HCT116 (cell line): ENCODE results near the gene MAPKBP1.

Experiments
- CBX3 ChIP-seq: IDR thresholded peaks from 2 replicates; pipeline ENCODE4 v1.6.1; 2012; ENCODE audit warnings: low read depth
- EZH2 ChIP-seq: fragments of 200-600 bp; sonication (generic); IDR thresholded peaks from 2 replicates; pipeline ENCODE4 v1.6.1; 2017; ENCODE audit warnings: antibody characterized with exemption, mixed run types
- JUND ChIP-seq: IDR thresholded peaks from 2 replicates; pipeline ENCODE4 v1.6.1; 2012
- POLR2A ChIP-seq: IDR thresholded peaks from 2 replicates; pipeline ENCODE4 v1.7.0; 2011; ENCODE audit warnings: borderline replicate concordance; ENCODE audit not compliant: insufficient read depth, insufficient read length; ENCODE audit errors: extremely low read depth
- POLR2AphosphoS5 ChIP-seq: IDR thresholded peaks from 2 replicates; pipeline ENCODE4 v1.6.1; 2011; ENCODE audit warnings: mild to moderate bottlenecking, low read depth, low read length, moderate library complexity
- RAD21 ChIP-seq: IDR thresholded peaks from 2 replicates; pipeline ENCODE4 v1.6.1; 2012; ENCODE audit warnings: low read depth, mild to moderate bottlenecking
- SIN3A ChIP-seq: IDR thresholded peaks from 2 replicates; pipeline ENCODE4 v1.6.1; 2012; ENCODE audit warnings: low read depth
- SP1 ChIP-seq: IDR thresholded peaks from 2 replicates; pipeline ENCODE4 v1.6.1; 2012; ENCODE audit warnings: low read depth
- YY1 ChIP-seq: IDR thresholded peaks from 2 replicates; pipeline ENCODE4 v1.6.1; 2011; ENCODE audit warnings: low read length, low read depth, moderate library complexity, mild to moderate bottlenecking; ENCODE audit not compliant: insufficient replicate concordance; ENCODE audit errors: extremely low read depth
- ZNF274 ChIP-seq: fragments of 200-500 bp; sonication (Bioruptor generic); IDR thresholded peaks from 2 replicates; pipeline ENCODE4 v1.6.1; 2014; ENCODE audit warnings: mild to moderate bottlenecking, low read depth, low read length, inconsistent platforms
- TF ChIP-seq, protein P1 (sequence below): IDR thresholded peaks from 2 replicates; pipeline ENCODE4 v1.6.1; 2012; ENCODE audit warnings: low read depth
- TF ChIP-seq, protein P2 (sequence below), 3 experiments: fragments of 200-600 bp in 1 of 3; sonication (generic) in 1 of 3; IDR thresholded peaks in 2 of 3; conservative IDR thresholded peaks in 1 of 3; 2 replicates each; pipeline ENCODE4 v1.5.1; 2012 to 2017; ENCODE audit warnings: low read depth in 2 of 3, low read length in 2 of 3, antibody characterized with exemption in 1 of 3, borderline replicate concordance in 1 of 3, control low read depth in 1 of 3, mild to moderate bottlenecking in 1 of 3, mixed read lengths in 1 of 3, mixed run types in 1 of 3, moderate library complexity in 1 of 3; ENCODE audit not compliant: insufficient read depth in 1 of 3
- TF ChIP-seq, protein P3 (sequence below): IDR thresholded peaks from 2 replicates; pipeline ENCODE4 v1.6.1; 2012

DNA sequence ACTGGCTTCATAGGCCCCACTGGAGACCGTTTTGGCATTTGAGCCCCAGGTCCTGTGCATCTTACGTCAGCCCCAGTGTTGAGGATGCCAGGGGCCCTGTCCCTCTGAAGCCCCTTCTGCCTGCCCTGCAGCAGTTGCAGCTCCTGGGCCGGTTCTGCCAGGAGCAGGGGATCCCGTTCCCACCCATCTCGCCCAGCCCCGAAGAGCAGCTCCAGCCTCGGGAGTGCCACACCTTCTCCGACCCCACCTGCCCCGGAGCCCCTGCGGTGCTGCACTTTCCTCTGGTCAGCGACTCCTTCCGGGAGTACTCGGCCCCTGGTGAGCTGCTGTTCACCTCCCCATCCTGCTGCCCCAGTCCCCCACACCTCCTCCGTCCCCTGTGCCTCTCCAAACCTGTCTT is 72.9 kb downstream of the MAPKBP1 start:
- TF ChIP-seq, protein P1, sequence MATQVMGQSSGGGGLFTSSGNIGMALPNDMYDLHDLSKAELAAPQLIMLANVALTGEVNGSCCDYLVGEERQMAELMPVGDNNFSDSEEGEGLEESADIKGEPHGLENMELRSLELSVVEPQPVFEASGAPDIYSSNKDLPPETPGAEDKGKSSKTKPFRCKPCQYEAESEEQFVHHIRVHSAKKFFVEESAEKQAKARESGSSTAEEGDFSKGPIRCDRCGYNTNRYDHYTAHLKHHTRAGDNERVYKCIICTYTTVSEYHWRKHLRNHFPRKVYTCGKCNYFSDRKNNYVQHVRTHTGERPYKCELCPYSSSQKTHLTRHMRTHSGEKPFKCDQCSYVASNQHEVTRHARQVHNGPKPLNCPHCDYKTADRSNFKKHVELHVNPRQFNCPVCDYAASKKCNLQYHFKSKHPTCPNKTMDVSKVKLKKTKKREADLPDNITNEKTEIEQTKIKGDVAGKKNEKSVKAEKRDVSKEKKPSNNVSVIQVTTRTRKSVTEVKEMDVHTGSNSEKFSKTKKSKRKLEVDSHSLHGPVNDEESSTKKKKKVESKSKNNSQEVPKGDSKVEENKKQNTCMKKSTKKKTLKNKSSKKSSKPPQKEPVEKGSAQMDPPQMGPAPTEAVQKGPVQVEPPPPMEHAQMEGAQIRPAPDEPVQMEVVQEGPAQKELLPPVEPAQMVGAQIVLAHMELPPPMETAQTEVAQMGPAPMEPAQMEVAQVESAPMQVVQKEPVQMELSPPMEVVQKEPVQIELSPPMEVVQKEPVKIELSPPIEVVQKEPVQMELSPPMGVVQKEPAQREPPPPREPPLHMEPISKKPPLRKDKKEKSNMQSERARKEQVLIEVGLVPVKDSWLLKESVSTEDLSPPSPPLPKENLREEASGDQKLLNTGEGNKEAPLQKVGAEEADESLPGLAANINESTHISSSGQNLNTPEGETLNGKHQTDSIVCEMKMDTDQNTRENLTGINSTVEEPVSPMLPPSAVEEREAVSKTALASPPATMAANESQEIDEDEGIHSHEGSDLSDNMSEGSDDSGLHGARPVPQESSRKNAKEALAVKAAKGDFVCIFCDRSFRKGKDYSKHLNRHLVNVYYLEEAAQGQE: no peak
- no peak for TF ChIP-seq ZNF274
- TF ChIP-seq JUND: no peak
- TF ChIP-seq, protein P2, sequence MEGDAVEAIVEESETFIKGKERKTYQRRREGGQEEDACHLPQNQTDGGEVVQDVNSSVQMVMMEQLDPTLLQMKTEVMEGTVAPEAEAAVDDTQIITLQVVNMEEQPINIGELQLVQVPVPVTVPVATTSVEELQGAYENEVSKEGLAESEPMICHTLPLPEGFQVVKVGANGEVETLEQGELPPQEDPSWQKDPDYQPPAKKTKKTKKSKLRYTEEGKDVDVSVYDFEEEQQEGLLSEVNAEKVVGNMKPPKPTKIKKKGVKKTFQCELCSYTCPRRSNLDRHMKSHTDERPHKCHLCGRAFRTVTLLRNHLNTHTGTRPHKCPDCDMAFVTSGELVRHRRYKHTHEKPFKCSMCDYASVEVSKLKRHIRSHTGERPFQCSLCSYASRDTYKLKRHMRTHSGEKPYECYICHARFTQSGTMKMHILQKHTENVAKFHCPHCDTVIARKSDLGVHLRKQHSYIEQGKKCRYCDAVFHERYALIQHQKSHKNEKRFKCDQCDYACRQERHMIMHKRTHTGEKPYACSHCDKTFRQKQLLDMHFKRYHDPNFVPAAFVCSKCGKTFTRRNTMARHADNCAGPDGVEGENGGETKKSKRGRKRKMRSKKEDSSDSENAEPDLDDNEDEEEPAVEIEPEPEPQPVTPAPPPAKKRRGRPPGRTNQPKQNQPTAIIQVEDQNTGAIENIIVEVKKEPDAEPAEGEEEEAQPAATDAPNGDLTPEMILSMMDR (IDR thresholded peaks at IDR 0.05 in 2 of 3, conservative IDR thresholded peaks at IDR 0.05 in 1 of 3; ENCODE audit: borderline replicate concordance in 1 of 3, insufficient read depth in 1 of 3, low read depth in 2 of 3, low read length in 2 of 3): no peak
- TF ChIP-seq POLR2A: no peak
- TF ChIP-seq, protein P3, sequence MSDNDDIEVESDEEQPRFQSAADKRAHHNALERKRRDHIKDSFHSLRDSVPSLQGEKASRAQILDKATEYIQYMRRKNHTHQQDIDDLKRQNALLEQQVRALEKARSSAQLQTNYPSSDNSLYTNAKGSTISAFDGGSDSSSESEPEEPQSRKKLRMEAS: no peak
- TF ChIP-seq POLR2AphosphoS5: no peak
- TF ChIP-seq SP1: no peak
- TF ChIP-seq RAD21: no peak
- no peak for TF ChIP-seq YY1
- no peak for TF ChIP-seq EZH2
- no peak for TF ChIP-seq SIN3A
- TF ChIP-seq CBX3: no peak
